HG03103 (cell line): ENCODE results near the gene GPATCH2L.

ENCODE experiments used
- ATAC-seq: cut with Tn5 transposase; IDR thresholded peaks from one replicate; pipeline ENCODE4 v1.9.1; 2021; ENCODE audit warnings: low read depth; ENCODE audit not compliant: unreplicated experiment

Gene GPATCH2L

GRCh38 chr14:76195003-76195402, 43.3 kb downstream of the GPATCH2L start:
- ATAC-seq = no peak

- no peak for ATAC-seq
Measured at GRCh38 chr14:76196980-76197695, 45.4 kb downstream of the GPATCH2L start.

- ATAC-seq = no peak
Measured at GRCh38 chr14:76201162-76201561, 49.4 kb downstream of the GPATCH2L start.

GRCh38 chr14:76203086-76204001, 51.6 kb downstream of the GPATCH2L start:
- peak; percentile 69 for ATAC-seq

- ATAC-seq = no peak
Measured at GRCh38 chr14:76204461-76205230, 52.9 kb downstream of the GPATCH2L start.

- no peak for ATAC-seq
Measured at GRCh38 chr14:76205708-76206107, 54.0 kb downstream of the GPATCH2L start.

GRCh38 chr14:76208340-76208739, 56.6 kb downstream of the GPATCH2L start:
- ATAC-seq = no peak

- ATAC-seq = no peak
Measured at GRCh38 chr14:76212242-76212641, 60.5 kb downstream of the GPATCH2L start.

- ATAC-seq = no peak
Measured at GRCh38 chr14:76217179-76217578, 65.5 kb downstream of the GPATCH2L start.

- no peak for ATAC-seq
Measured at GRCh38 chr14:76218662-76219061, 66.9 kb downstream of the GPATCH2L start.

- ATAC-seq = no peak
Measured at GRCh38 chr14:76219873-76220272, 68.2 kb downstream of the GPATCH2L start.

- no peak for ATAC-seq
Measured at GRCh38 chr14:76227450-76228050, 75.8 kb downstream of the GPATCH2L start.

GRCh38 chr14:76228138-76228537, 76.4 kb downstream of the GPATCH2L start:
- no peak for ATAC-seq

GRCh38 chr14:76232800-76233199, 81.1 kb downstream of the GPATCH2L start:
- ATAC-seq = no peak

- ATAC-seq = no peak
Measured at GRCh38 chr14:76235628-76236027, 83.9 kb downstream of the GPATCH2L start.

GRCh38 chr14:76236172-76237130, 84.7 kb downstream of the GPATCH2L start:
- ATAC-seq = no peak

- no peak for ATAC-seq
Measured at GRCh38 chr14:76237349-76237990, 85.7 kb downstream of the GPATCH2L start.

- no peak for ATAC-seq
Measured at GRCh38 chr14:76245097-76245496, 93.4 kb downstream of the GPATCH2L start.

- ATAC-seq = no peak
Measured at GRCh38 chr14:76250302-76250701, 98.6 kb downstream of the GPATCH2L start.
